Tibial nerve (tissue), 4 donors: ENCODE measurements around the gene LHPP. TPM values are rescaled to one million over a fixed set of nuclear protein-coding genes. Genes with fewer than 3 reads are reported as not detected.
A peak's percentile ranks its signal among the peaks of the same experiment; 100 is the strongest.

ENCODE experiments used
- DNase-seq, 2 donors: peaks; one replicate each; pipeline ENCODE4 v3.0.0-alpha.2; 2019; ENCODE audit warnings: low spot score in 2 of 2
- H3K27ac ChIP-seq, 4 donors: fragments of 200-600 bp; sonication (generic) in 3 of 4; one replicate each; pipeline ENCODE4 v1.5.1; 2017 to 2019; ENCODE audit warnings: mild to moderate bottlenecking in 1 of 4
- H3K27me3 ChIP-seq, 2 donors: fragments of 200-600 bp; sonication (generic) in 1 of 2; one replicate each; pipeline versions ENCODE4 v1.5.1 to v1.6.0; 2017 to 2019
- H3K36me3 ChIP-seq, 3 donors: fragments of 200-600 bp; sonication (generic); one replicate each; pipeline ENCODE4 v1.5.1; 2018 to 2019
- H3K4me1 ChIP-seq, 4 donors: fragments of 200-600 bp; sonication (generic) in 3 of 4; one replicate each; pipeline ENCODE4 v1.5.1; 2017 to 2019
- H3K4me3 ChIP-seq, 4 donors: fragments of 200-600 bp; sonication (generic) in 3 of 4; one replicate each; pipeline ENCODE4 v1.5.1; 2017 to 2019; ENCODE audit warnings: mild to moderate bottlenecking in 1 of 4, moderate library complexity in 1 of 4
- H3K9me3 ChIP-seq, 4 donors: fragments of 200-600 bp; sonication (generic) in 3 of 4; one replicate each; pipeline ENCODE4 v1.5.1; 2017 to 2019
- CTCF ChIP-seq, 5 experiments: fragments of 200-600 bp in 3 of 5; fragments of 450-650 bp in 2 of 5; sonication (generic) in 3 of 5; IDR thresholded peaks; one replicate each; pipeline ENCODE4 v1.5.1; 2016 to 2019; ENCODE audit warnings: antibody characterized with exemption in 5 of 5, mild to moderate bottlenecking in 3 of 5, moderate library complexity in 2 of 5
- EP300 ChIP-seq, 2 donors: sonication (generic); formaldehyde crosslinking; IDR thresholded peaks; one replicate each; pipeline ENCODE4 v1.6.1; 2017; ENCODE audit warnings: antibody characterized with exemption in 2 of 2, mild to moderate bottlenecking in 1 of 2
- POLR2A ChIP-seq, 2 donors: fragments of 450-650 bp; IDR thresholded peaks; one replicate each; pipeline ENCODE4 v1.6.1; 2017; ENCODE audit warnings: antibody characterized with exemption in 2 of 2, mild to moderate bottlenecking in 2 of 2, moderate library complexity in 2 of 2
- WGBS, 2 donors: methylation state at CpG; one replicate each; pipeline ENCODE4 v1.1.5; 2018; 5-methylcytosine and 5-hydroxymethylcytosine counted together
- total RNA-seq, 4 donors: library from RNA; depleted of rRNA; stranded (reverse); fragments of >200 nt; gene quantifications; one replicate each; pipeline ENCODE4 v1.1.0, GENCODE V29; 2016

LHPP gene
- total RNA-seq, 4 donors from 2014 or later = 25.5 to 211 (median 123) TPM

DNA sequence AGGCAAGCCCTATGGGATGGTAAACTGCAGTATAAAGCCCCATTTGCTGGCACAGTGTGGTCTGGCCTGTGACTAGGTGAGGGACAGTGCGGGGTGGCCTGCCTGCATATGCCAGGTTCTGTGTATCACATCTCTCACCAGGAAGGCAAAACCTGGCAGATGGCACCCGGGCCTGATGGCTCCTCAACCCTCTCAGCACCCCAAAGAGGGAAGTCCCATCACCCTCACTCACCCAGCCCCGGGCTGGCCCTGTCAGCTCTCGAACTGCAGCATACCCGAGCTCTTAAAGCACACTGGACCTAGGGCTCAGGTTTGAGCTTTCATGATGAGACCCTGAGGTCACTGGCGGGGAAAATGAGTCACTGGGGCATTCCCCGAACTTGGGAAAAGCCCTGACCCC lies 130.5 kb downstream of the LHPP start:
- no peak overlapping the region for H3K4me3 ChIP-seq
- H3K27me3 ChIP-seq = no peaks in the 10 kb centered on the region
- no peaks in the 10 kb centered on the region for H3K36me3 ChIP-seq
- peaks cover 0 to 44% (median 6%) of the 10 kb centered on the region in 4 donors for H3K4me1 ChIP-seq
- peaks cover 0 to 10% (median 0%) of the 10 kb centered on the region in 4 donors for H3K9me3 ChIP-seq
- H3K27ac ChIP-seq = peak overlapping the region in 1 of 4 donors; percentile 50
- TF ChIP-seq CTCF (IDR thresholded peaks at IDR 0.05) = no peak
- TF ChIP-seq EP300 (IDR thresholded peaks at IDR 0.05) = no peak
- no peak for TF ChIP-seq POLR2A (IDR thresholded peaks at IDR 0.05)
- DNase-seq = no peak
- WGBS, 2 donors = 73 to 91% methylated on average over 4 to 7 of the region's 7 CpGs

GRCh38 chr10:124592736-124593430 lies 131.3 kb downstream of the LHPP start:
- peaks cover 0 to 10% (median 0%) of the 10 kb centered on the region in 4 donors for H3K9me3 ChIP-seq
- no peak for TF ChIP-seq CTCF (IDR thresholded peaks at IDR 0.05)
- TF ChIP-seq EP300 (IDR thresholded peaks at IDR 0.05) = no peak
- TF ChIP-seq POLR2A (IDR thresholded peaks at IDR 0.05) = no peak
- no peaks in the 10 kb centered on the region for H3K36me3 ChIP-seq
- no peak overlapping the region for H3K4me3 ChIP-seq
- no peak for DNase-seq
- H3K4me1 ChIP-seq = peaks cover 0 to 46% (median 6%) of the 10 kb centered on the region in 4 donors
- peak overlapping the region in 1 of 4 donors; percentile 50 for H3K27ac ChIP-seq
- H3K27me3 ChIP-seq = no peaks in the 10 kb centered on the region
- WGBS, 2 donors = 58 to 66% methylated on average over 22 to 26 of the region's 26 CpGs

GRCh38 chr10:124593431-124593985 lies 131.9 kb downstream of the LHPP start:
- 80 to 94% methylated on average over 11 to 16 of the region's 17 CpGs for WGBS, 2 donors
- Histone ChIP-seq H3K36me3 (no peaks in the 10 kb centered on the region), H3K27ac (no peak overlapping the region), H3K9me3 (peaks cover 0 to 10% (median 0%) of the 10 kb centered on the region in 4 donors), H3K4me3 (no peak overlapping the region), H3K4me1 (peaks cover 0 to 40% (median 4%) of the 10 kb centered on the region in 4 donors), H3K27me3 (no peaks in the 10 kb centered on the region)
- no peak for DNase-seq
- no peak for TF ChIP-seq POLR2A (IDR thresholded peaks at IDR 0.05)
- no peak for TF ChIP-seq CTCF (IDR thresholded peaks at IDR 0.05)
- no peak for TF ChIP-seq EP300 (IDR thresholded peaks at IDR 0.05)

DNA sequence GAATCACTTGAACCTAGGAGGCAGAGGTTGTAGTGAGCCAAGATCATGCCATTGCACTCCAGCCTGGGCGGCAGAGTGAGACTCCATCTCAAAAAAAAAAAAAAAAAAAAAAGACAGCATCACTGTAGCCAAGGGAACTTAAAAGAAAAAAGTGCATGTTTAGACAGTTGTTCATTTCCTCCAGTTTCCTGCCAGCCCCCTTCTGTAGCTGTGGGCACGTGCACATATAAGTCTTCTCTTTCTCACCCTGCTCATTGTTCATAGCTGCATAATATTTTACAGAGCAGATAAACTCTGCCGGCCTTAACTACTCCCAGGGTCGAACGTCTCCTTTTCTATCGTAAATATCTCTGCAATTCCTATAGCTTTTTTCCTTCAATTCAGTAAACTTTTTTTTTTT lies 132.6 kb downstream of the LHPP start:
- no peak for TF ChIP-seq CTCF (IDR thresholded peaks at IDR 0.05)
- no peak for TF ChIP-seq EP300 (IDR thresholded peaks at IDR 0.05)
- no peak for TF ChIP-seq POLR2A (IDR thresholded peaks at IDR 0.05)

More for the DNA sequence above, 132.6 kb downstream of the LHPP start:
- Histone ChIP-seq H3K27me3 (no peaks in the 10 kb centered on the region), H3K4me1 (peaks cover 0 to 32% (median under 1%) of the 10 kb centered on the region in 4 donors), H3K27ac (no peak overlapping the region), H3K4me3 (no peak overlapping the region), H3K9me3 (peaks cover 0 to 10% (median 0%) of the 10 kb centered on the region in 4 donors), H3K36me3 (no peaks in the 10 kb centered on the region)
- 85 to 93% methylated on average over 6 of the region's 6 CpGs for WGBS, 2 donors
- no peak for DNase-seq
